Measurements from ENCODE around the gene FBN1.

FBN1 gene

GRCh38 chr15:48579945-48580671, 65.4 kb downstream of the FBN1 start:
- no peak for TF ChIP-seq CTCF (IDR thresholded peaks at IDR 0.05; ENCODE audit: low read length, missing control alignments)
- peak overlapping the region; percentile 38 for H3K4me3 ChIP-seq (replicated peaks; ENCODE audit: low read depth, low read length)
- peak; percentile 54 for DNase-seq (ENCODE audit: low read depth)

GRCh38 chr15:48578965-48579364, 66.5 kb downstream of the FBN1 start:
- TF ChIP-seq CTCF (IDR thresholded peaks at IDR 0.05; ENCODE audit: low read length, missing control alignments): no peak

GRCh38 chr15:48577469-48577868, 68.0 kb downstream of the FBN1 start:
- no peak for TF ChIP-seq CTCF (IDR thresholded peaks at IDR 0.05; ENCODE audit: low read length, missing control alignments)
- no peak overlapping the region for H3K4me3 ChIP-seq (replicated peaks; ENCODE audit: low read depth, low read length)
- DNase-seq (ENCODE audit: low read depth): peak; percentile 41

More at GRCh38 chr15:48578965-48579364, 66.5 kb downstream of the FBN1 start:
- H3K4me3 ChIP-seq (replicated peaks; ENCODE audit: low read depth, low read length): no peak overlapping the region
- no peak for DNase-seq (ENCODE audit: low read depth)

- no peak overlapping the region for H3K4me3 ChIP-seq (replicated peaks; ENCODE audit: low read depth, low read length)
- DNase-seq (ENCODE audit: low read depth): no peak
- no peak for TF ChIP-seq CTCF (IDR thresholded peaks at IDR 0.05; ENCODE audit: low read length, missing control alignments)
Measured at GRCh38 chr15:48574187-48574586, 71.3 kb downstream of the FBN1 start.

- no peak for DNase-seq (ENCODE audit: low read depth)
- no peak overlapping the region for H3K4me3 ChIP-seq (replicated peaks; ENCODE audit: low read depth, low read length)
- TF ChIP-seq CTCF (IDR thresholded peaks at IDR 0.05; ENCODE audit: low read length, missing control alignments): no peak
Measured at GRCh38 chr15:48573780-48574179, 71.7 kb downstream of the FBN1 start.

GRCh38 chr15:48572823-48573222, 72.7 kb downstream of the FBN1 start:
- TF ChIP-seq CTCF (IDR thresholded peaks at IDR 0.05; ENCODE audit: low read length, missing control alignments): no peak
- DNase-seq (ENCODE audit: low read depth): no peak
- H3K4me3 ChIP-seq (replicated peaks; ENCODE audit: low read depth, low read length): no peak overlapping the region

- no peak for DNase-seq (ENCODE audit: low read depth)
- no peak overlapping the region for H3K4me3 ChIP-seq (replicated peaks; ENCODE audit: low read depth, low read length)
- TF ChIP-seq CTCF (IDR thresholded peaks at IDR 0.05; ENCODE audit: low read length, missing control alignments): no peak
Measured at GRCh38 chr15:48571510-48571909, 74.0 kb downstream of the FBN1 start.

All from fibroblast of pulmonary artery (primary cell).